A673 (cell line): ENCODE results near the gene BOLA2B. TPM values are rescaled to one million over a fixed set of nuclear protein-coding genes. Genes with fewer than 3 reads are reported as not detected.
"Not testable (repeated sequence)": the region's sequence is repeated elsewhere in the genome, so short reads cannot be mapped to it uniquely, and the experiment has no call there.

Source experiments
- BruUV-seq: library from RNA; stranded (reverse); fragments of 400-500 nt; replicated peaks from 2 replicates; lab custom pipeline; 2021; lab: Mats Ljungman, UMichigan
- CTCF ChIA-PET: fragments of 300-600 bp; sonication (Branson Sonifier 250); formaldehyde crosslinking; loops from one replicate; lab custom pipeline; 2022; ENCODE audit warnings: antibody characterized with exemption; lab: Charles Lee
- POLR2A ChIA-PET: fragments of 300-600 bp; sonication (Branson Sonifier 250); formaldehyde crosslinking; loops from one replicate; lab custom pipeline; 2022; ENCODE audit warnings: antibody characterized with exemption; ENCODE audit not compliant: low non-redundant PET; lab: Charles Lee
- DNase-seq: peaks from one replicate; pipeline ENCODE4 v3.0.0-alpha.2; 2015; ENCODE audit warnings: low spot score
- H3K27ac ChIP-seq: fragments of 200-600 bp; sonication (generic); 2 replicates; pipeline ENCODE4 v1.5.1; 2016; ENCODE audit warnings: mixed run types, low read depth, mild to moderate bottlenecking, mixed read lengths, antibody characterized with exemption, low read length; ENCODE audit not compliant: poor library complexity, severe bottlenecking
- H3K27me3 ChIP-seq: fragments of 200-600 bp; sonication (generic); replicated peaks from 2 replicates; pipeline ENCODE4 v1.6.1; 2017; ENCODE audit warnings: mixed run types, low read depth, mild to moderate bottlenecking, mixed read lengths, antibody characterized with exemption, low read length; ENCODE audit not compliant: insufficient read depth, poor library complexity
- H3K36me3 ChIP-seq: fragments of 200-600 bp; sonication (generic); 2 replicates; pipeline ENCODE4 v1.6.1; 2016; ENCODE audit warnings: mixed run types, mild to moderate bottlenecking, mixed read lengths, antibody characterized with exemption, low read length; ENCODE audit not compliant: insufficient read depth, poor library complexity, severe bottlenecking
- H3K4me1 ChIP-seq: fragments of 200-600 bp; sonication (generic); 2 replicates; pipeline ENCODE4 v1.6.1; 2017; ENCODE audit warnings: mixed run types, mild to moderate bottlenecking, mixed read lengths, antibody characterized with exemption, low read length; ENCODE audit not compliant: insufficient read depth, poor library complexity, severe bottlenecking
- H3K4me3 ChIP-seq: fragments of 200-600 bp; sonication (generic); 2 replicates; pipeline ENCODE4 v1.5.1; 2016; ENCODE audit warnings: low read depth, mixed run types, mild to moderate bottlenecking, mixed read lengths, low read length; ENCODE audit not compliant: poor library complexity, severe bottlenecking
- H3K9me3 ChIP-seq: fragments of 200-600 bp; sonication (generic); 2 replicates; pipeline ENCODE4 v1.6.1; 2016; ENCODE audit warnings: mixed run types, low read depth, mild to moderate bottlenecking, mixed read lengths, antibody characterized with exemption, low read length; ENCODE audit not compliant: poor library complexity, severe bottlenecking
- intact Hi-C: fragments of 100-400 bp; cut with micrococcal nuclease; formaldehyde crosslinking; loops from one replicate; pipeline ENCODE4 v1.10.0; 2022; ENCODE audit not compliant: unreplicated experiment
- total RNA-seq: library from RNA; stranded (reverse); gene quantifications from 2 replicates; pipeline ENCODE4 v1.2.3, GENCODE V29; 2021

The BOLA2B gene
- total RNA-seq, 1 experiment from 2014 or later, result 225 TPM

- intact Hi-C loops, POLR2A ChIA-PET, H3K4me1 ChIP-seq, BruUV-seq, H3K36me3 ChIP-seq, H3K27me3 ChIP-seq, CTCF ChIA-PET, H3K4me3 ChIP-seq, H3K9me3 ChIP-seq, H3K27ac ChIP-seq, DNase-seq: not testable (repeated sequence)
These were observed 6.3 kb upstream of the BOLA2B start for GRCh38 chr16:30199608-30200343.

- DNase-seq, CTCF ChIA-PET, H3K27me3 ChIP-seq, POLR2A ChIA-PET, intact Hi-C loops, H3K4me3 ChIP-seq, H3K9me3 ChIP-seq, H3K36me3 ChIP-seq, BruUV-seq, H3K4me1 ChIP-seq, H3K27ac ChIP-seq: not testable (repeated sequence)
These were observed 5.6 kb upstream of the BOLA2B start, which contains the start of gene SULT1A3 for GRCh38 chr16:30199049-30199448. Gene SULT1A3 (plus strand): TSS chr16:30199255. CDS start chr16:30200729, 1,474 bp downstream.

DNA sequence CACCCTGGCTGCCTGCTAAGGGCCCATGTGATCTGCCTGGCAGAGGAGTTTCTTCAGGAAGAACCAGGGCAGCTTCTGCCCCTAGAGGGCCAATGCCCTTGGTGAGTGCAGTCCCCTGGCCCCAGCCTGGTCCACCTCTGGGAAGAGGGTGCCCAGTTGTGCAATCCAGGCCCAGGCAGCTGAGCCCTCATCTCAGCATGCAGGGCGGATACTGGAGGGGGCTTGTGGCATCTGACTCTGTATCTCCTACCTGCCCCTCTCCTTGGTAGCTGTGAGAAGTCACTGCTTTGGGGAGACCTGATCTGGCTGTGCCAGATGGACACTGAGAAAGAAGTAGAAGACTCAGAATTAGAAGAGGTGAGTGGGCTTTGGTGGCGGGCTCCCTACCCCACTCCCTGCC, 3.5 kb upstream of the BOLA2B start:
- H3K4me1 ChIP-seq, DNase-seq, H3K27ac ChIP-seq, BruUV-seq, intact Hi-C loops, H3K27me3 ChIP-seq, H3K9me3 ChIP-seq, H3K36me3 ChIP-seq, POLR2A ChIA-PET, CTCF ChIA-PET, H3K4me3 ChIP-seq: not testable (repeated sequence)

- POLR2A ChIA-PET, intact Hi-C loops, H3K9me3 ChIP-seq, H3K4me1 ChIP-seq, H3K36me3 ChIP-seq, CTCF ChIA-PET, H3K27ac ChIP-seq, H3K27me3 ChIP-seq, DNase-seq: not testable (repeated sequence)
- BruUV-seq, result TSS peak; percentile 94
- peak overlapping the region; percentile 25 for H3K4me3 ChIP-seq
These were observed 883 bp upstream of the BOLA2B start for GRCh38 chr16:30194172-30194925.

- H3K9me3 ChIP-seq, BruUV-seq, DNase-seq, intact Hi-C loops, H3K27ac ChIP-seq, H3K4me3 ChIP-seq, H3K27me3 ChIP-seq, H3K36me3 ChIP-seq, POLR2A ChIA-PET, CTCF ChIA-PET, H3K4me1 ChIP-seq: not testable (repeated sequence)
These were observed 368 bp downstream of the BOLA2B start for GRCh38 chr16:30193098-30193497.

GRCh38 chr16:30191158-30191557, 2.3 kb downstream of the BOLA2B start:
- CTCF ChIA-PET, intact Hi-C loops, H3K27me3 ChIP-seq, BruUV-seq, H3K4me1 ChIP-seq, H3K4me3 ChIP-seq, DNase-seq, H3K27ac ChIP-seq, H3K9me3 ChIP-seq, H3K36me3 ChIP-seq, POLR2A ChIA-PET: not testable (repeated sequence)
